ENCODE measurements around the gene LYST. TPM values are rescaled to one million over a fixed set of nuclear protein-coding genes. Genes with fewer than 3 reads are reported as not detected.

LYST gene
- total RNA-seq, 2 experiments from 2014 or later = 4.0 to 8.2 TPM

GRCh38 chr1:235671992-235672391 is 194.7 kb downstream of the LYST start:
- BruUV-seq (replicated peaks) = no TSS peak
- ChIA-PET CTCF (ENCODE audit: unreplicated experiment) (no interaction called here), POLR2A (no interaction called here)
- Histone ChIP-seq H3K4me2 (ENCODE audit: low read length) (no peak overlapping the region), H3K79me2 (ENCODE audit: insufficient read depth, low read depth, low read length) (no peaks in the 10 kb centered on the region), H2AFZ (ENCODE audit: low read length) (no peak overlapping the region), H3K9me3 (ENCODE audit: low read length) (peaks cover 9% of the 10 kb centered on the region; the same call in 1 of the 2 replicates), H3K9me2 (ENCODE audit: insufficient read depth, low read length) (no peaks in the 10 kb centered on the region), H3K36me3 (ENCODE audit: insufficient read depth, low read length) (no peaks in the 10 kb centered on the region), H4K20me1 (ENCODE audit: insufficient read depth, low read length) (no peaks in the 10 kb centered on the region), H3K4me1 (ENCODE audit: insufficient read depth, low read length, poor library complexity, severe bottlenecking) (no peaks in the 10 kb centered on the region), H3K27ac (ENCODE audit: low read depth, low read length, poor library complexity, severe bottlenecking) (no peak overlapping the region), H3K4me3 (ENCODE audit: low read depth, low read length, poor library complexity, severe bottlenecking) (no peak overlapping the region)
- intact Hi-C loops (cut with micrococcal nuclease; ENCODE audit: unreplicated experiment) = no loop called here
- TF ChIP-seq EZH2phosphoT487 (IDR thresholded peaks at IDR 0.05; ENCODE audit: borderline replicate concordance, low read depth, low read length) (no peak), CTCF (conservative IDR thresholded peaks at IDR 0.05; ENCODE audit: low read length) (no peak)
- no peak for DNase-seq (ENCODE audit: low spot score)

DNA sequence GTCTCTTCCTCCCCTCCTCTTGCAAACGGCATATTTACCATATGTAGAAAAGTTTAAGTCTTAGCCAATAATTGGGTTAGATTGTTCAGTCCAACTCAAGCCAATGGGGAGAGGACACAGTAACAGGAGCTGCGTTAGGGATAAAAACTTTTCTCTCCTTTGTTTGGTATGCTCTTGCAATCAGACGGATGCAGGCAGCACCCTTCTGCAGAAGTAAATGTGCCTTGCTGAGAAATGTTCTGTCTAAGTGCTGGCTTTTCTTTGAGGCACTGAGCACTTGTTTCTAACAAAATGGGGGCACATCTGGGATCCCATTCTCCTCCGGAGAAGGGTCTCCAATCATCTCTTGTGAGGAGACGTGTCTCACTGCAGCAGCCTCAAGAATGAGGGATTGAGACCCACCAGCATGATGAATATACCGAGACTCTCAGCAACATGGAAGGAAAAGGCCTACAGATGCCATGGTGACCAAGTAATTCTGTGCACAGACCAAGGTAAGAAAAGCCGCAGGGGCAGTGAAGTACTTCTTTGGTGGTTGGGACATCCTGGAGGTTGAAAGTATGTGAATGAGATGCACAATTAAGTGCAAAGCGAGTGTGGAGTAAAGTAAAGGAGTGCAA is 196.4 kb downstream of the LYST start:
- TF ChIP-seq CTCF (conservative IDR thresholded peaks at IDR 0.05; ENCODE audit: low read length) = no peak
- no peak for TF ChIP-seq EZH2phosphoT487 (IDR thresholded peaks at IDR 0.05; ENCODE audit: borderline replicate concordance, low read depth, low read length)
- H3K4me2 ChIP-seq (ENCODE audit: low read length) = no peak overlapping the region
- no peak overlapping the region for H3K27ac ChIP-seq (ENCODE audit: low read depth, low read length, poor library complexity, severe bottlenecking)
- CTCF ChIA-PET (ENCODE audit: unreplicated experiment) = no interaction called here
- no TSS peak for BruUV-seq (replicated peaks)
- intact Hi-C loops (cut with micrococcal nuclease; ENCODE audit: unreplicated experiment) = no loop called here
- peaks cover 9% of the 10 kb centered on the region; the same call in 1 of the 2 replicates for H3K9me3 ChIP-seq (ENCODE audit: low read length)
- no peaks in the 10 kb centered on the region for H4K20me1 ChIP-seq (ENCODE audit: insufficient read depth, low read length)
- DNase-seq (ENCODE audit: low spot score) = no peak
- H2AFZ ChIP-seq (ENCODE audit: low read length) = no peak overlapping the region
- no peaks in the 10 kb centered on the region for H3K79me2 ChIP-seq (ENCODE audit: insufficient read depth, low read depth, low read length)
- no peaks in the 10 kb centered on the region for H3K9me2 ChIP-seq (ENCODE audit: insufficient read depth, low read length)
- H3K4me3 ChIP-seq (ENCODE audit: low read depth, low read length, poor library complexity, severe bottlenecking) = no peak overlapping the region
- POLR2A ChIA-PET = no interaction called here
- H3K36me3 ChIP-seq (ENCODE audit: insufficient read depth, low read length) = no peaks in the 10 kb centered on the region
- H3K4me1 ChIP-seq (ENCODE audit: insufficient read depth, low read length, poor library complexity, severe bottlenecking) = no peaks in the 10 kb centered on the region

DNA sequence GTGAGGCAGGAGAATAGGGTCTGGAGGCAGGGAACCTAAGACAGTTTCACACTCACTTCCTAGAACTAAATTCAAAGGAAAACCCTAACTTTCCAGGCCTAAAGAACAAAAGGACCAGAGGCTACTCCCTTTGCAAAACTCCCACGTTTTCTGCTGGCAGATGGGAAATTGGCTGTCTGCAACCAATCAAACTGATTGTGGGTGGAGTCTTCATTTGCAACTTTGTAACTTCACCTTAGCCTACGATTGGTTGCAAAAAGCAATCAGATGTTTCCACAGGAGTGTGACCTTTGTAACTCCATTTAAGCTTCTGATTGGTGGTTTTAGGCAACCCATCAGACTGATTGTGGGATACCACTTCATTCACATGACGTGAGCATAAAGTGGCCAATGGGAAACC is 197.4 kb downstream of the LYST start:
- BruUV-seq (replicated peaks) = no TSS peak
- no peak overlapping the region for H3K4me3 ChIP-seq (ENCODE audit: low read depth, low read length, poor library complexity, severe bottlenecking)
- peaks cover 9% of the 10 kb centered on the region; the same call in 1 of the 2 replicates for H3K9me3 ChIP-seq (ENCODE audit: low read length)
- H4K20me1 ChIP-seq (ENCODE audit: insufficient read depth, low read length) = no peaks in the 10 kb centered on the region
- H3K36me3 ChIP-seq (ENCODE audit: insufficient read depth, low read length) = no peaks in the 10 kb centered on the region
- intact Hi-C loops (cut with micrococcal nuclease; ENCODE audit: unreplicated experiment) = no loop called here
- H2AFZ ChIP-seq (ENCODE audit: low read length) = no peak overlapping the region
- TF ChIP-seq EZH2phosphoT487 (IDR thresholded peaks at IDR 0.05; ENCODE audit: borderline replicate concordance, low read depth, low read length) = no peak
- TF ChIP-seq CTCF (conservative IDR thresholded peaks at IDR 0.05; ENCODE audit: low read length) = no peak
- DNase-seq (ENCODE audit: low spot score) = no peak
- no peaks in the 10 kb centered on the region for H3K9me2 ChIP-seq (ENCODE audit: insufficient read depth, low read length)
- H3K4me1 ChIP-seq (ENCODE audit: insufficient read depth, low read length, poor library complexity, severe bottlenecking) = no peaks in the 10 kb centered on the region
- no peak overlapping the region for H3K27ac ChIP-seq (ENCODE audit: low read depth, low read length, poor library complexity, severe bottlenecking)
- CTCF ChIA-PET (ENCODE audit: unreplicated experiment) = no interaction called here
- no peak overlapping the region for H3K4me2 ChIP-seq (ENCODE audit: low read length)
- POLR2A ChIA-PET = no interaction called here
- no peaks in the 10 kb centered on the region for H3K79me2 ChIP-seq (ENCODE audit: insufficient read depth, low read depth, low read length)

Measured in OCI-LY7 (cell line).